H1 (cell line): ENCODE data around the gene SNAPC3. TPM values are rescaled to one million over a fixed set of nuclear protein-coding genes. Genes with fewer than 3 reads are reported as not detected.

Experiments
- CTCF ChIA-PET: fragments of 300-600 bp; sonication (Branson Sonifier 250); formaldehyde crosslinking; loops from one replicate; lab custom pipeline; 2021; ENCODE audit not compliant: partially characterized antibody; lab: Charles Lee
- POLR2A ChIA-PET: fragments of 300-600 bp; sonication (Branson Sonifier 250); formaldehyde crosslinking; loops from one replicate; lab custom pipeline; 2021; ENCODE audit warnings: inconsistent platforms; ENCODE audit not compliant: partially characterized antibody; lab: Charles Lee
- DNase-seq, 2 experiments: peaks; one replicate each; pipeline versions ENCODE4 v3.0.0 to v3.0.0-alpha.2; 2010 to 2022; ENCODE audit warnings: low spot score in 2 of 2, low read depth in 1 of 2, mixed read lengths in 1 of 2
- FAIRE-seq: peaks from 2 replicates; lab custom pipeline; 2011; peaks lifted over from hg19 to GRCh38; lab: Jason Lieb, UNC
- H2AFZ ChIP-seq: 2 replicates; pipeline ENCODE4 v1.8.1; 2012; ENCODE audit warnings: low read length, inconsistent platforms
- H2AK5ac ChIP-seq: 2 replicates; pipeline ENCODE4 v1.6.1; 2013; ENCODE audit warnings: low read depth, low read length
- H2BK120ac ChIP-seq: replicated peaks from 2 replicates; pipeline ENCODE3; 2013; ENCODE audit warnings: low read depth, low read length, inconsistent platforms
- H2BK12ac ChIP-seq: 2 replicates; pipeline ENCODE4 v1.6.1; 2013; ENCODE audit warnings: low read depth, low read length
- H2BK15ac ChIP-seq: 2 replicates; pipeline ENCODE4 v1.6.1; 2013; ENCODE audit warnings: low read length
- H2BK20ac ChIP-seq: 2 replicates; pipeline ENCODE4 v1.6.1; 2013; ENCODE audit warnings: low read length
- H2BK5ac ChIP-seq: 2 replicates; pipeline ENCODE4 v1.6.1; 2013; ENCODE audit warnings: low read depth, low read length
- H3K14ac ChIP-seq: 2 replicates; pipeline ENCODE4 v1.6.1; 2013; ENCODE audit warnings: inconsistent platforms; ENCODE audit not compliant: insufficient read length
- H3K18ac ChIP-seq: 2 replicates; pipeline ENCODE4 v1.6.1; 2013; ENCODE audit warnings: low read length; ENCODE audit errors: extremely low read depth
- H3K23ac ChIP-seq: 2 replicates; pipeline ENCODE4 v1.6.1; 2013; ENCODE audit warnings: inconsistent platforms; ENCODE audit not compliant: insufficient read length
- H3K23me2 ChIP-seq: 2 replicates; pipeline ENCODE4 v1.6.1; 2013; ENCODE audit warnings: low read depth, low read length
- H3K27ac ChIP-seq: 2 replicates; pipeline ENCODE4 v1.6.1; 2011; ENCODE audit warnings: low read depth, low read length, inconsistent platforms
- H3K27me3 ChIP-seq, 4 experiments: replicated peaks in 1 of 4; 1 replicate in 1 of 4; 2 replicates in 3 of 4; pipeline versions ENCODE4 v1.6.1 to v1.8.1; 2011 to 2013; ENCODE audit warnings: low read length in 3 of 4, mild to moderate bottlenecking in 3 of 4, inconsistent platforms in 2 of 4, mixed read lengths in 2 of 4, moderate library complexity in 1 of 4; ENCODE audit not compliant: control insufficient read depth in 3 of 4, insufficient read depth in 3 of 4; ENCODE audit errors: extremely low read depth in 1 of 4
- H3K36me3 ChIP-seq, 4 experiments: 2 replicates each; pipeline versions ENCODE4 v1.6.1 to v1.8.1; 2011 to 2013; ENCODE audit warnings: mild to moderate bottlenecking in 4 of 4, low read length in 3 of 4, moderate library complexity in 2 of 4, control low read depth in 1 of 4, inconsistent platforms in 1 of 4; ENCODE audit not compliant: insufficient read depth in 4 of 4, control insufficient read depth in 2 of 4
- H3K4ac ChIP-seq: replicated peaks from 2 replicates; pipeline ENCODE3; 2013; ENCODE audit warnings: low read length, low read depth, mixed read lengths, inconsistent platforms; ENCODE audit not compliant: insufficient read length
- H3K4me1 ChIP-seq, 4 experiments: replicated peaks in 1 of 4; 1 replicate in 1 of 4; 2 replicates in 3 of 4; pipeline versions ENCODE4 v1.6.1 to v1.8.1; 2011 to 2013; ENCODE audit warnings: low read length in 3 of 4, inconsistent platforms in 2 of 4, mixed read lengths in 1 of 4; ENCODE audit not compliant: insufficient read depth in 4 of 4, control insufficient read depth in 3 of 4
- H3K4me2 ChIP-seq, 2 experiments: 2 replicates each; pipeline versions ENCODE4 v1.6.1 to v1.8.1; 2011 to 2013; ENCODE audit warnings: low read depth in 2 of 2, low read length in 2 of 2, control low read depth in 1 of 2, inconsistent platforms in 1 of 2, mild to moderate bottlenecking in 1 of 2; ENCODE audit not compliant: insufficient read depth in 1 of 2
- H3K4me3 ChIP-seq, 4 experiments: fragments of 200-600, 300-600 bp in 1 of 4; sonication (generic), shearing (Covaris generic), sonication (Bioruptor Twin) in 1 of 4; 2 replicates each; pipeline versions ENCODE4 v1.5.1 to v1.8.1; 2011 to 2016; ENCODE audit warnings: low read length in 4 of 4, low read depth in 3 of 4, control low read depth in 2 of 4, inconsistent platforms in 2 of 4, mild to moderate bottlenecking in 2 of 4, mixed read lengths in 1 of 4, moderate library complexity in 1 of 4; ENCODE audit not compliant: insufficient read depth in 2 of 4; ENCODE audit errors: extremely low read depth in 1 of 4
- H3K56ac ChIP-seq: replicated peaks from 2 replicates; pipeline ENCODE3; 2013; ENCODE audit warnings: low read depth, mild to moderate bottlenecking, mixed read lengths, low read length, inconsistent platforms; ENCODE audit not compliant: insufficient read length
- H3K79me1 ChIP-seq: 2 replicates; pipeline ENCODE4 v1.6.1; 2013; ENCODE audit warnings: low read depth, low read length, control low read depth
- H3K79me2 ChIP-seq, 2 experiments: 2 replicates each; pipeline versions ENCODE4 v1.6.1 to v1.8.1; 2012 to 2013; ENCODE audit warnings: low read length in 2 of 2, mild to moderate bottlenecking in 2 of 2, inconsistent platforms in 1 of 2; ENCODE audit not compliant: insufficient read depth in 2 of 2, control insufficient read depth in 1 of 2
- H3K9ac ChIP-seq, 4 experiments: replicated peaks in 1 of 4; 1 replicate in 1 of 4; 2 replicates in 3 of 4; pipeline versions ENCODE4 v1.6.1 to v1.8.1; 2011 to 2013; ENCODE audit warnings: low read depth in 3 of 4, low read length in 3 of 4, control low read depth in 2 of 4, mild to moderate bottlenecking in 2 of 4, moderate library complexity in 2 of 4, inconsistent platforms in 1 of 4; ENCODE audit errors: extremely low read depth in 1 of 4
- H3K9me3 ChIP-seq, 2 experiments: 2 replicates each; pipeline versions ENCODE4 v1.6.1 to v1.8.1; 2012 to 2013; ENCODE audit warnings: mild to moderate bottlenecking in 2 of 2, moderate library complexity in 2 of 2, control low read depth in 1 of 2, inconsistent platforms in 1 of 2, low read depth in 1 of 2, low read length in 1 of 2, mixed read lengths in 1 of 2; ENCODE audit not compliant: insufficient read depth in 2 of 2
- H4K20me1 ChIP-seq, 2 experiments: replicated peaks in 1 of 2; 2 replicates each; pipeline versions ENCODE3 to v1.8.1; 2011 to 2013; ENCODE audit warnings: inconsistent platforms in 2 of 2, low read length in 2 of 2, mild to moderate bottlenecking in 1 of 2; ENCODE audit not compliant: insufficient read depth in 2 of 2, control insufficient read depth in 1 of 2
- H4K5ac ChIP-seq: 2 replicates; pipeline ENCODE4 v1.6.1; 2013; ENCODE audit warnings: low read length, low read depth, mixed read lengths, inconsistent platforms; ENCODE audit not compliant: insufficient read length
- H4K8ac ChIP-seq: 2 replicates; pipeline ENCODE4 v1.8.0; 2013; ENCODE audit warnings: mild to moderate bottlenecking, moderate library complexity, low read length, inconsistent platforms; ENCODE audit not compliant: insufficient read depth; ENCODE audit errors: extremely low read depth
- H4K91ac ChIP-seq: replicated peaks from 2 replicates; pipeline ENCODE3; 2013; ENCODE audit warnings: low read length, mixed read lengths, inconsistent platforms; ENCODE audit not compliant: insufficient read length
- ATF2 ChIP-seq: IDR thresholded peaks from 2 replicates; pipeline ENCODE4 v1.6.1; 2012; ENCODE audit warnings: low read length, inconsistent platforms
- BCL11A ChIP-seq, 2 experiments: IDR thresholded peaks; one replicate each; pipeline ENCODE4 v1.6.1; 2011; ENCODE audit warnings: low read depth in 2 of 2, low read length in 2 of 2, mild to moderate bottlenecking in 2 of 2
- CBX8 ChIP-seq: fragments of 300-800, 300-1000 bp; sonication (generic); IDR thresholded peaks from 2 replicates; pipeline ENCODE4 v1.7.1; 2016; ENCODE audit warnings: low read depth, low read length, borderline replicate concordance
- CHD2 ChIP-seq: IDR thresholded peaks from 2 replicates; pipeline ENCODE4 v1.6.1; 2012; ENCODE audit warnings: low read length, improper control_type of control experiment
- EP300 ChIP-seq, 2 experiments: IDR thresholded peaks; 1 replicate in 1 of 2; 2 replicates in 1 of 2; pipeline ENCODE4 v1.6.1; 2011 to 2012; ENCODE audit warnings: low read depth in 2 of 2, low read length in 2 of 2, mild to moderate bottlenecking in 2 of 2, borderline replicate concordance in 1 of 2, inconsistent platforms in 1 of 2, moderate library complexity in 1 of 2
- PHF8 ChIP-seq: fragments of 200-600 bp; sonication (generic); conservative IDR thresholded peaks from 2 replicates; pipeline ENCODE4 v1.7.1; 2012; ENCODE audit warnings: low read depth, mild to moderate bottlenecking, inconsistent platforms, low read length, moderate library complexity
- RXRA ChIP-seq: IDR thresholded peaks from 2 replicates; pipeline ENCODE4 v1.6.1; 2011; ENCODE audit warnings: low read depth, mild to moderate bottlenecking, low read length, moderate library complexity; ENCODE audit not compliant: insufficient read depth
- SP1 ChIP-seq: IDR thresholded peaks from 2 replicates; pipeline ENCODE4 v1.6.1; 2011; ENCODE audit warnings: low read depth, low read length
- SRF ChIP-seq: IDR thresholded peaks from 2 replicates; pipeline ENCODE4 v1.6.1; 2011; ENCODE audit warnings: mild to moderate bottlenecking, low read depth, low read length, moderate library complexity
- TBP ChIP-seq: IDR thresholded peaks from 2 replicates; pipeline ENCODE4 v1.6.1; 2011; ENCODE audit warnings: low read depth, low read length, improper control_type of control experiment
- YY1 ChIP-seq: IDR thresholded peaks from 2 replicates; pipeline ENCODE4 v1.6.1; 2011; ENCODE audit warnings: low read depth, mild to moderate bottlenecking, low read length
- WGBS, 2 experiments: shearing (Covaris generic) in 1 of 2; methylation state at CpG; one replicate each; pipeline versions ENCODE4 v1.1.6 to v1.1.7; 2013 to 2015; ENCODE audit warnings: low lambda C conversion rate in 2 of 2, mixed read lengths in 2 of 2, inconsistent platforms in 1 of 2, low coverage in 1 of 2, missing lambda C conversion rate in 1 of 2; ENCODE audit not compliant: insufficient replicate concordance in 2 of 2, insufficient coverage in 1 of 2, insufficient read length in 1 of 2; ENCODE audit errors: extremely low coverage in 1 of 2, missing lambda C conversion rate in 1 of 2; 5-methylcytosine and 5-hydroxymethylcytosine counted together
- polyA plus RNA-seq, 7 experiments: library from polyadenylated mRNA; depleted of rRNA in 3 of 7; stranded (reverse) in 5 of 7; unstranded in 2 of 7; fragments of >200 nt in 5 of 7; fragments of 200-250 nt in 2 of 7; gene quantifications; 1 replicate in 5 of 7; 2 replicates in 1 of 7; 4 replicates in 1 of 7; pipeline versions ENCODE4 v1.2.1 to v1.2.3, GENCODE V29; 2011 to 2013; ENCODE audit warnings: missing spikeins in 2 of 7, mixed read lengths in 2 of 7
- total RNA-seq: library from RNA; stranded (reverse); fragmentation: NEBNext Ultra II Directional; extraction: Animal tissue kit (Norgen Biotek cat#: 25700); gene quantifications from 2 replicates; pipeline ENCODE4 v1.2.1, GENCODE V29; 2021

The SNAPC3 gene
- total and polyA plus RNA-seq, 2 of the 8 experiments (the other 6 are each of a cell fraction or from before 2014, with no cell fraction given), result 11.9 to 25.8 TPM

DNA sequence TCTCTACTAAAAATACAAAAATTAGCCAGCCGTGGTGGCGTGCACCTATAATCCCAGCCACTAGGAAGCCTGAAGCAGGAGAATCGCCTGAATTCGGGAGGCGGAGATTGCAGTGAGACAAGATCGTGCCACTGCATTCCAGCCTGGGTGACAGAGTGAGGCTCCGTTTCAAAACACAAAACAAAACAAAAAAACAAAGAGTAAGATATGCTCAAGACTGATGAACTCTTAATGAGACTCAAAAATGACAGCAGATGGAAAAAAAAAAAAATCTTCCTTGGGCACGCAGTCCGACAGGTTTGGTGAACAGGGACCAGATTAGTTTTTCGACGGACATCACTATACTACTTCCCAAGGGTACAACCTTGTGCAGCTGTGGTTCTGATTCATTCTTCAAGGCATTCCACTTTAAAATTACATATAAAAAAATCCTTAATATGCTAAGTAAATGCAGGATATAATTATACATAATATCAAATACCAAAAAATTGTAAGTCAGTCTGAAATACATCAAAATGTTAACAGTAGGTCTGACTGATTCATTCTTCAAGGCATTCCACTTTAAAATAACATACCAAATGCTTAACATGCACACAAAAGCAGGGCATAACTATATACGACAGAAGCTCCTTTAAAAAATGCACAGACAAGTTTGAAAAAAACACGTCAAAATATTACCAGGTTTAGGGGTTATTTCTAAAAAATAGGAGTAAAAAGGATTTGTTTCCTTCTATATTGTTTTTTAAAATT lies 75.7 kb downstream of the SNAPC3 start:
- Histone ChIP-seq H2BK12ac (no peak overlapping the region), H3K36me3 (peaks cover 8 to 91% (median 41%) of the 10 kb centered on the region in 4 experiments), H2BK120ac (no peak overlapping the region), H3K14ac (no peak overlapping the region), H3K4ac (no peak overlapping the region), H3K79me1 (no peaks in the 10 kb centered on the region; the same call in 1 of the 2 replicates), H3K23ac (no peak overlapping the region), H2BK5ac (no peak overlapping the region), H2AFZ (no peak overlapping the region), H3K27ac (no peak overlapping the region), H3K27me3 (no peaks in the 10 kb centered on the region), H3K56ac (no peak overlapping the region), H3K79me2 (peaks cover 32 to 100% of the 10 kb centered on the region in 2 experiments), H4K5ac (no peak overlapping the region), H3K9me3 (peaks cover 4% of the 10 kb centered on the region in 2 experiments; a peak in 2 of 4 replicates), H4K91ac (no peak overlapping the region), H2AK5ac (no peak overlapping the region), H3K23me2 (no peaks in the 10 kb centered on the region), H2BK15ac (no peak overlapping the region), H4K20me1 (peaks cover 14 to 21% of the 10 kb centered on the region in 2 experiments), H3K4me2 (no peak overlapping the region), H3K18ac (no peak overlapping the region), H3K4me1 (peaks cover 0 to 2% (median 0%) of the 10 kb centered on the region in 4 experiments; a peak in 1 of 7 replicates), H4K8ac (no peak overlapping the region), H3K9ac (no peak overlapping the region), H3K4me3 (no peak overlapping the region), H2BK20ac (no peak overlapping the region)
- POLR2A ChIA-PET, result interaction anchor here (0.7 to 8.7 kb wide), 8 partner anchors 8 to 44 kb away, joined by 3 to 133 read pairs (median 6); partner anchors contain the start of gene PSIP1
- FAIRE-seq (no peak), DNase-seq (no peak)
- CTCF ChIA-PET, result interaction anchor here (0.7 to 2.7 kb wide), 3 partner anchors 27 to 48 kb away, joined by 3 to 10 read pairs (median 3); no protein-coding TSS in a partner anchor
- WGBS, 2 experiments, result 90% methylated on average over 13 of the region's 13 CpGs; no CpG with 5 or more reads in 1 of the 2 experiments
- no peak for TF ChIP-seq CBX8
- TF ChIP-seq YY1, result no peak
- TF ChIP-seq BCL11A (IDR thresholded peaks at IDR 0.05; ENCODE audit: low read depth in 2 of 2, low read length in 2 of 2), result no peak
- TF ChIP-seq PHF8, result no peak
- no peak for TF ChIP-seq EP300 (IDR thresholded peaks at IDR 0.05; ENCODE audit: borderline replicate concordance in 1 of 2, low read depth in 2 of 2, low read length in 2 of 2)
- TF ChIP-seq SP1, result no peak
- TF ChIP-seq TBP, result no peak
- TF ChIP-seq ATF2, result no peak
- TF ChIP-seq SRF, result no peak
- TF ChIP-seq CHD2, result no peak
- no peak for TF ChIP-seq RXRA
